Pancreas (tissue), 10 donors: ENCODE results near the gene SOX3. TPM values are rescaled to one million over a fixed set of nuclear protein-coding genes. Genes with fewer than 3 reads are reported as not detected.

Source experiments
- ATAC-seq, 4 donors: fragments of 200-7000 bp; cut with Tn5 transposase; one replicate each; pipeline versions ENCODE4 v1.8.0 to v1.9.1; 2020; ENCODE audit warnings: mild to moderate bottlenecking in 4 of 4, moderate library complexity in 4 of 4
- DNase-seq, 6 donors: peaks; one replicate each; pipeline ENCODE4 v3.0.0-alpha.2; 2020
- FAIRE-seq: peaks from 2 replicates; lab custom pipeline; 2012; peaks lifted over from hg19 to GRCh38; lab: Jason Lieb, UNC
- H3K27ac ChIP-seq, 4 donors: fragments of 200-600 bp; sonication (generic); 1 replicate in 3 of 4; 2 replicates in 1 of 4; pipeline versions ENCODE4 v1.5.0 to v1.8.0; 2020
- H3K27me3 ChIP-seq, 4 donors: fragments of 200-600 bp; one replicate each; pipeline ENCODE4 v1.8.0; 2021
- H3K36me3 ChIP-seq, 3 donors: fragments of 200-600 bp; sonication (generic) in 1 of 3; one replicate each; pipeline versions ENCODE4 v1.5.0 to v1.8.0; 2020 to 2021
- H3K4me1 ChIP-seq, 3 donors: fragments of 200-600 bp; one replicate each; pipeline ENCODE4 v1.8.0; 2021
- H3K4me3 ChIP-seq, 4 donors: fragments of 200-600 bp; sonication (generic) in 2 of 4; one replicate each; pipeline versions ENCODE4 v1.5.0 to v1.8.0; 2020 to 2021
- H3K9me3 ChIP-seq, 4 donors: fragments of 200-600 bp; one replicate each; pipeline ENCODE4 v1.8.0; 2021
- CTCF ChIP-seq, 4 donors: fragments of 200-600 bp; sonication (generic) in 3 of 4; IDR thresholded peaks; one replicate each; pipeline versions ENCODE4 v1.5.0 to v1.8.0; 2021; ENCODE audit warnings: antibody characterized with exemption in 4 of 4
- WGBS, 2 donors: extraction: QIAGEN DNeasy Blood & Tissue Kit; methylation state at CpG; one replicate each; pipeline ENCODE4 v1.1.7; 2013; 5-methylcytosine and 5-hydroxymethylcytosine counted together
- intact Hi-C, 3 donors: fragments of 100-400 bp; cut with DNase I; formaldehyde crosslinking; loops; one replicate each; pipeline versions ENCODE4 v1.11.1 to v1.14.2; 2022
- polyA plus RNA-seq, 2 donors: library from polyadenylated mRNA; stranded (reverse); fragments of 200-250 nt; gene quantifications; one replicate each; pipeline ENCODE4 v1.2.3, GENCODE V29; 2013
- total RNA-seq, 6 donors: library from RNA; stranded (reverse); fragmentation: NEBNext Ultra II Directional in 4 of 6; extraction: Animal tissue kit (Norgen Biotek cat#: 25700) in 4 of 6; gene quantifications; one replicate each; pipeline versions ENCODE4 v1.2.1 to v1.2.4, GENCODE V29; 2021 to 2023
- donor health status: healthy with polysubstance abuse.
- donor health status: DM: no; HTN: no; CAD: no; lungs with moderate emphysema.
- donor health status: DM: no; HTN: no; CAD: no.
- donor health status: control.
- donor health status: control.
- donor health status: Bipolar disorder and iron deficiency.
- donor health status: DM: yes; HTN: yes; CAD: no.
- donor health status: DM: no; HTN: no; CAD: no.
- donor health status: DM: no; HTN: no; CAD: no.
- donor health status: DM: yes; HTN: yes; CAD: no.

Gene SOX3
- total and polyA plus RNA-seq, 8 donors, result 0.06 TPM; not detected in 7

GRCh38 chrX:140508958-140509357, 4.1 kb upstream of the SOX3 start:
- WGBS, 2 donors, result 10 to 29% methylated on average over 16 of the region's 16 CpGs

GRCh38 chrX:140507982-140508305, 3.1 kb upstream of the SOX3 start:
- 5 to 13% methylated on average over 22 to 23 of the region's 23 CpGs for WGBS, 2 donors
- intact Hi-C loops, result no loop called here
- FAIRE-seq (no peak), DNase-seq (peak in 2 of 6 donors; percentile 6 to 44), ATAC-seq (peak in 2 of 4 donors; percentile 53 to 60)
- Histone ChIP-seq H3K27me3 (peaks cover 4 to 60% (median 21%) of the 10 kb centered on the region in 4 donors), H3K4me1 (no peaks in the 10 kb centered on the region), H3K27ac (no peak overlapping the region), H3K36me3 (no peaks in the 10 kb centered on the region), H3K4me3 (no peak overlapping the region), H3K9me3 (no peaks in the 10 kb centered on the region)
- TF ChIP-seq CTCF (IDR thresholded peaks at IDR 0.05), result no peak

More at GRCh38 chrX:140508958-140509357, 4.1 kb upstream of the SOX3 start:
- H3K27me3 ChIP-seq, result peaks cover 7 to 66% (median 24%) of the 10 kb centered on the region in 4 donors
- FAIRE-seq, result no peak
- no peak overlapping the region for H3K4me3 ChIP-seq
- H3K27ac ChIP-seq, result no peak overlapping the region
- no peak for ATAC-seq
- TF ChIP-seq CTCF (IDR thresholded peaks at IDR 0.05), result no peak
- no peaks in the 10 kb centered on the region for H3K4me1 ChIP-seq
- H3K9me3 ChIP-seq, result no peaks in the 10 kb centered on the region
- no peak for DNase-seq
- intact Hi-C loops, result no loop called here
- no peaks in the 10 kb centered on the region for H3K36me3 ChIP-seq

- Histone ChIP-seq H3K36me3 (no peaks in the 10 kb centered on the region), H3K4me1 (no peaks in the 10 kb centered on the region), H3K4me3 (no peak overlapping the region), H3K27ac (no peak overlapping the region), H3K27me3 (peaks cover 4 to 59% (median 18%) of the 10 kb centered on the region in 4 donors), H3K9me3 (no peaks in the 10 kb centered on the region)
- intact Hi-C loops, result no loop called here
- DNase-seq (peak in 1 of 6 donors; percentile 58), FAIRE-seq (no peak), ATAC-seq (no peak)
- WGBS, 2 donors, result 3 to 25% methylated on average over 36 of the region's 36 CpGs
- TF ChIP-seq CTCF (IDR thresholded peaks at IDR 0.05), result no peak
Observed at GRCh38 chrX:140507223-140507981, 2.5 kb upstream of the SOX3 start.

GRCh38 chrX:140505421-140506337, 810 bp upstream of the SOX3 start:
- intact Hi-C loops, result no loop called here
- no peaks in the 10 kb centered on the region for H3K9me3 ChIP-seq
- ATAC-seq (no peak), DNase-seq (peak in 1 of 6 donors; percentile 58), FAIRE-seq (no peak)
- H3K36me3 ChIP-seq, result no peaks in the 10 kb centered on the region
- no peak overlapping the region for H3K4me3 ChIP-seq
- no peaks in the 10 kb centered on the region for H3K4me1 ChIP-seq
- H3K27ac ChIP-seq, result no peak overlapping the region
- whole genome bisulfite sequencing, 2 donors, result 4 to 24% methylated on average over 61 to 63 of the region's 63 CpGs
- TF ChIP-seq CTCF (IDR thresholded peaks at IDR 0.05), result no peak
- H3K27me3 ChIP-seq, result peaks cover under 1 to 58% (median 11%) of the 10 kb centered on the region in 4 donors
